Endothelial cell of umbilical vein (primary cell): Measurements from ENCODE around the gene FAM187B.

Experiments used
- CTCF ChIP-seq, 2 donors: IDR thresholded peaks; 1 replicate in 1 of 2; 2 replicates in 1 of 2; pipeline ENCODE4 v1.5.1; 2011; ENCODE audit warnings: low read length in 2 of 2, mild to moderate bottlenecking in 2 of 2, moderate library complexity in 2 of 2, control low read depth in 1 of 2, inconsistent platforms in 1 of 2, low read depth in 1 of 2; ENCODE audit not compliant: insufficient read depth in 1 of 2; ENCODE audit errors: extremely low read depth in 1 of 2
- EZH2 ChIP-seq: IDR thresholded peaks from 2 replicates; pipeline ENCODE4 v1.6.1; 2012; ENCODE audit warnings: borderline replicate concordance, low read depth, mild to moderate bottlenecking, moderate library complexity, low read length, inconsistent platforms; ENCODE audit not compliant: severe bottlenecking
- FOS ChIP-seq: IDR thresholded peaks from 2 replicates; pipeline ENCODE4 v1.6.1; 2011; ENCODE audit warnings: mild to moderate bottlenecking, low read length, moderate library complexity, borderline replicate concordance; ENCODE audit not compliant: insufficient read depth
- GATA2 ChIP-seq: IDR thresholded peaks from 2 replicates; pipeline ENCODE4 v1.7.0; 2011; ENCODE audit warnings: low read depth, mild to moderate bottlenecking, moderate library complexity, mixed read lengths, low read length; ENCODE audit not compliant: insufficient read length, insufficient read depth
- JUN ChIP-seq: IDR thresholded peaks from 2 replicates; pipeline ENCODE4 v1.6.1; 2011; ENCODE audit warnings: borderline replicate concordance, low read depth; ENCODE audit not compliant: insufficient read length, insufficient read depth
- MAX ChIP-seq: IDR thresholded peaks from 2 replicates; pipeline ENCODE4 v1.6.1; 2011; ENCODE audit not compliant: insufficient read depth, insufficient read length
- POLR2A ChIP-seq: IDR thresholded peaks from 2 replicates; pipeline ENCODE4 v1.6.1; 2012; ENCODE audit warnings: low read depth, mild to moderate bottlenecking, control low read depth, low read length
- POLR2AphosphoS5 ChIP-seq: IDR thresholded peaks from 2 replicates; pipeline ENCODE4 v1.6.1; 2012; ENCODE audit warnings: low read depth, mild to moderate bottlenecking, control low read depth, low read length, moderate library complexity; ENCODE audit not compliant: insufficient read depth

- no peak for TF ChIP-seq CTCF (IDR thresholded peaks at IDR 0.05; ENCODE audit: extremely low read depth in 1 of 2, insufficient read depth in 1 of 2, low read depth in 1 of 2, low read length in 2 of 2)
- no peak for TF ChIP-seq POLR2AphosphoS5
- TF ChIP-seq POLR2A, result no peak
- TF ChIP-seq EZH2, result no peak
- TF ChIP-seq MAX, result no peak
- no peak for TF ChIP-seq GATA2
- TF ChIP-seq JUN, result no peak
- TF ChIP-seq FOS, result no peak
Measured at GRCh38 chr19:35194012-35194984, 34.2 kb downstream of the FAM187B start.
